ENCODE data around the gene COPG1. TPM values are rescaled to one million over a fixed set of nuclear protein-coding genes. Genes with fewer than 3 reads are reported as not detected.

Gene COPG1
- total RNA-seq, 1 experiment from 2014 or later: 124 TPM

GRCh38 chr3:129230311-129231019, 18.9 kb upstream of the COPG1 start:
- POLR2A ChIA-PET (ENCODE audit: unreplicated experiment): no interaction called here
- peak; percentile 61 for ATAC-seq

GRCh38 chr3:129231331-129232119, 17.9 kb upstream of the COPG1 start:
- no peak overlapping the region for H2AFZ ChIP-seq (ENCODE audit: low read length)
- intact Hi-C loops (cut with micrococcal nuclease): loop anchor here (1.0 to 5.0 kb wide), 2 partner anchors 14 to 34 kb away; no protein-coding TSS in a partner anchor
- no peaks in the 10 kb centered on the region for H3K9me2 ChIP-seq (replicated peaks; ENCODE audit: low read length)
- ATAC-seq (peak; percentile 41), DNase-seq (peak; percentile 77)
- CTCF ChIA-PET: interaction anchor here (0.8 kb wide), 2 partner anchors 14 to 20 kb away, joined by 6 to 7 read pairs; no protein-coding TSS in a partner anchor
- peaks cover 49% of the 10 kb centered on the region for H3K4me1 ChIP-seq (ENCODE audit: insufficient read depth, low read length)
- H3K36me3 ChIP-seq (ENCODE audit: low read depth, low read length): no peaks in the 10 kb centered on the region
- no peaks in the 10 kb centered on the region for H3F3A ChIP-seq (ENCODE audit: low read length, unreplicated experiment)
- no peaks in the 10 kb centered on the region for H3K9me3 ChIP-seq (ENCODE audit: low read length)
- peak overlapping the region; percentile 52 for H3K4me2 ChIP-seq (ENCODE audit: low read length)
- H3K79me2 ChIP-seq (ENCODE audit: low read length): 0 out of 2 replicates have a peak, but pooled peaks cover 5% of the 10 kb centered on the region
- no peak for TF ChIP-seq CTCF (conservative IDR thresholded peaks at IDR 0.05; ENCODE audit: low read depth, low read length)
- no peak for TF ChIP-seq EZH2 (IDR thresholded peaks at IDR 0.05; ENCODE audit: low read length, unreplicated experiment)
- TF ChIP-seq EZH2phosphoT487 (IDR thresholded peaks at IDR 0.05; ENCODE audit: borderline replicate concordance, low read length): no peak
- H3K4me3 ChIP-seq (ENCODE audit: low read length): no peak overlapping the region
- no peaks in the 10 kb centered on the region for H3K27me3 ChIP-seq (ENCODE audit: low read length)
- POLR2A ChIA-PET (ENCODE audit: unreplicated experiment): interaction anchor here (0.5 kb wide), 1 partner anchor 9 kb away, joined by 4 read pairs; no protein-coding TSS in a partner anchor
- no TSS peak for BruUV-seq (replicated peaks)
- H3K9ac ChIP-seq (ENCODE audit: low read length): peak overlapping the region; percentile 48
- H4K20me1 ChIP-seq (ENCODE audit: low read length): no peaks in the 10 kb centered on the region
- peak overlapping the region; percentile 99 for H3K27ac ChIP-seq (ENCODE audit: low read length)

More at GRCh38 chr3:129230311-129231019, 18.9 kb upstream of the COPG1 start:
- DNase-seq: peak; percentile 85
- Histone ChIP-seq H3K27me3 (ENCODE audit: low read length) (no peaks in the 10 kb centered on the region), H3K9me3 (ENCODE audit: low read length) (no peaks in the 10 kb centered on the region), H3K9ac (ENCODE audit: low read length) (peak overlapping the region; percentile 77), H3K79me2 (ENCODE audit: low read length) (0 out of 2 replicates have a peak, but pooled peaks cover 5% of the 10 kb centered on the region), H3K36me3 (ENCODE audit: low read depth, low read length) (no peaks in the 10 kb centered on the region), H4K20me1 (ENCODE audit: low read length) (no peaks in the 10 kb centered on the region), H3K27ac (ENCODE audit: low read length) (peak overlapping the region; percentile 99), H2AFZ (ENCODE audit: low read length) (no peak overlapping the region), H3K4me2 (ENCODE audit: low read length) (peak overlapping the region; percentile 55; the same call in 1 of the 2 replicates), H3K4me3 (ENCODE audit: low read length) (no peak overlapping the region), H3K9me2 (replicated peaks; ENCODE audit: low read length) (no peaks in the 10 kb centered on the region), H3K4me1 (ENCODE audit: insufficient read depth, low read length) (peaks cover 57% of the 10 kb centered on the region), H3F3A (ENCODE audit: low read length, unreplicated experiment) (no peaks in the 10 kb centered on the region)
- intact Hi-C loops (cut with micrococcal nuclease): loop anchor here (1.0 to 5.0 kb wide), 2 partner anchors 15 to 33 kb away; no protein-coding TSS in a partner anchor
- CTCF ChIA-PET: interaction anchor here (0.8 kb wide), 2 partner anchors 15 to 19 kb away, joined by 6 to 7 read pairs; no protein-coding TSS in a partner anchor
- TF ChIP-seq EZH2 (IDR thresholded peaks at IDR 0.05; ENCODE audit: low read length, unreplicated experiment) (no peak), CTCF (conservative IDR thresholded peaks at IDR 0.05; ENCODE audit: low read depth, low read length) (no peak), EZH2phosphoT487 (IDR thresholded peaks at IDR 0.05; ENCODE audit: borderline replicate concordance, low read length) (no peak)
- TSS peak; percentile 37 for BruUV-seq (replicated peaks)
